ENCODE measurements around the gene MAML3. TPM values are rescaled to one million over a fixed set of nuclear protein-coding genes. Genes with fewer than 3 reads are reported as not detected.

Gene MAML3
- total RNA-seq, 1 donor: 0.72 TPM

DNA sequence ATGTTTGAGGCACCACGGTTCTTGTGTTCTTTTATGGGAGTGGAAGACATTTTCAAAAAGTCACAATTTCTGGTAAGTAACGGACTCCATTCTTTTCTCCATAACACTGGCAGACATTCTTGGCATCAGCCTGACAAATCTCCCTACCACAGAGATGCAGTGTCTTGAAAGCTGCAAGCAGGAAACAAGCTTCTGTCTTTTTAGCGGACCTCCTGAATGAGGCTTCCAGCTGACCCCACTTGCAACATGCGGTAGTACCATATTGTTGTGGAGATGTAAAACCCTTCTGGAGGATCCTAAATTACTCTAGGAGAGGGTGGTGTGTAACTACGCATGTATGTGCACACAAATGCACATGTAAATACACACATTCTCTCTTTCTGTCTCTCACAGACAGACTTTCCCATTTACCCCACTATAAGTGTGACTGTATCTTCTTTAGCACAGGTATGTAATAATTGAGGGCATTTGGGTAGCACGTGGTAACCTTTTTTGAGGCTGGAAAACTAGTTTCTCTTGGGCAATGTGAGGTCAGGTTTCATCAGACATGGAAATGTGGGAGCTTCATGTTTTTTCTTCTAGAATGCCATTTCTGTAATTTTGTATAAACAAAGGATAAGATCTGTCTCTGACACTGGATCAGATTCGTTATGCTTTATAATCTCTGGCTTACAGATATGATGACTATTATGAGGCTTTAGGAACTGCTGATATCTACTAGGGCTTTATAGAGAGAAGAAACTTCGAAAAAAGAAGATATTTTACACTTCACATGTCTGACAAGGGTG is 358.3 kb downstream of the MAML3 start:
- Histone ChIP-seq H3K4me2 (ENCODE audit: insufficient read depth, low read length) (no peak overlapping the region), H3K4me3 (ENCODE audit: insufficient read depth, low read length) (no peak overlapping the region)
- DNase-seq (ENCODE audit: insufficient read length, low spot score, missing footprints): no peak

DNA sequence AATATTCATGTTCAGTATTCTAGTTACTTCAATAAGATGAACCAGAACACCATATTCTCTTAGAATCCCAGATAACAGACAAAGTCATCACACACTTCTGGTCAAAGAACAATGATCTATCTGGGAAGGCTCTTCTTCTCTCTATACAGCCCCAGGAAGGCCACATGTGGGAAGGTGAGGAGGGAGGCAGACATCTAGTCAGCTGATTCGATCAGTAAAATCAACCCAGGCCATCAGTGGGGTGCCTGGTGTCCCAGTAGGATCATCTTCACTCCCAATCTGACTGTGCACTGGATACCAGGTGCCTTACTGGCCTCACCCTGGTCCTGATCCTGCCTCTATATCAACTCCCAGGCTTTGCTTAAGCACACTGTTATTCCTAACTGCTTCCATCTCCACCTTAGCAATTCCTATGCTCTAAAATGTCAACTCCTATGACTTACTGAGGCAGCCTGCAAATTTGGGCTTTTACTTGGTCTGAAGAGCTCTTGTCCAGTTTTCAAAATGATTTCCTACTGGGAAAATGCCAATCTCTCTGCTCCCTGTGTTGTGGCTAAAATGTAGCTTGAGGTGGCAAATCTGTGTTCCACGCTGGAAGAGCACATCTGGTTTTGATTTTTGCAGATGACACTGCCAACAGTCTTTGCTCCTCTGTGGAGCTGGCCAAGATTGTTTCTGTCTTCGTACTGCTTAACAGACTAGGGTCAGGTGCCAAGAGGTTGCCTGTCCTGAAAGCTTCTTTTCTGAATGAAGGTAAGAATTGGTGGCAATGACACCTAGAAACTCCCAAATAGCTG is 359.6 kb downstream of the MAML3 start:
- Histone ChIP-seq H3K4me3 (ENCODE audit: insufficient read depth, low read length) (no peak overlapping the region), H4K20me1 (ENCODE audit: insufficient read depth, low read length) (no peaks in the 10 kb centered on the region), H3K9me3 (ENCODE audit: low read depth, low read length) (no peaks in the 10 kb centered on the region), H3K79me2 (ENCODE audit: insufficient read depth, low read length) (no peaks in the 10 kb centered on the region), H3K27me3 (ENCODE audit: insufficient read depth, low read length) (peaks cover 10% of the 10 kb centered on the region), H3K27ac (ENCODE audit: low read depth, low read length) (no peak overlapping the region), H3K4me2 (ENCODE audit: insufficient read depth, low read length) (no peak overlapping the region), H3K4me1 (ENCODE audit: insufficient read depth, low read length) (no peaks in the 10 kb centered on the region), H3K36me3 (ENCODE audit: insufficient read depth, low read length) (no peaks in the 10 kb centered on the region), H2AFZ (ENCODE audit: low read length) (no peak overlapping the region)
- no peak for DNase-seq (ENCODE audit: insufficient read length, low spot score, missing footprints)
- TF ChIP-seq CTCF (IDR thresholded peaks at IDR 0.05; ENCODE audit: extremely low read depth, low read depth, low read length): no peak

More for the DNA sequence above, 358.3 kb downstream of the MAML3 start:
- no peaks in the 10 kb centered on the region for H3K9me3 ChIP-seq (ENCODE audit: low read depth, low read length)
- no peaks in the 10 kb centered on the region for H3K4me1 ChIP-seq (ENCODE audit: insufficient read depth, low read length)
- H3K79me2 ChIP-seq (ENCODE audit: insufficient read depth, low read length): no peaks in the 10 kb centered on the region
- no peak overlapping the region for H2AFZ ChIP-seq (ENCODE audit: low read length)
- H3K36me3 ChIP-seq (ENCODE audit: insufficient read depth, low read length): no peaks in the 10 kb centered on the region
- no peak for TF ChIP-seq CTCF (IDR thresholded peaks at IDR 0.05; ENCODE audit: extremely low read depth, low read depth, low read length)
- H3K27ac ChIP-seq (ENCODE audit: low read depth, low read length): no peak overlapping the region
- H3K27me3 ChIP-seq (ENCODE audit: insufficient read depth, low read length): peaks cover 11% of the 10 kb centered on the region
- no peaks in the 10 kb centered on the region for H4K20me1 ChIP-seq (ENCODE audit: insufficient read depth, low read length)

DNA sequence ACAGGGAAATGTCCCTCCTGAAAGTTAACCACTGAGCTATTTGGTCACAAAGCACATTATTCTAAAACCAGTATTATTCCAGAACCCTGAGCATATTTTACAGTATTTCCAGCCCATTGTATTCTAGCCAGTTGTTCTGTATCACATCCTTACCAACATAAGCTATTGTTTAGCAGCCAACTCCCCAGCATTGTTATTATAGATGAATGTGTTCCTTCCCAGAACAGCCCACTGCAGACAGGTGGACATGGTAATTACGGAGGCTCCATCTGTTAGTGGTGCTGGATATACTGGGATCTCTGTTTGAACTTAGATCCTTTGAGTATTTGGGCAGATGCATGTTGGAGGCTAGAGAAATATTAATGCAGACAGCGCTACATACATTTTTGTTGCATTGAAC is 362.3 kb downstream of the MAML3 start:
- DNase-seq (ENCODE audit: insufficient read length, low spot score, missing footprints): no peak
- Histone ChIP-seq H2AFZ (ENCODE audit: low read length) (no peak overlapping the region), H3K27ac (ENCODE audit: low read depth, low read length) (no peak overlapping the region), H4K20me1 (ENCODE audit: insufficient read depth, low read length) (no peaks in the 10 kb centered on the region), H3K4me1 (ENCODE audit: insufficient read depth, low read length) (no peaks in the 10 kb centered on the region), H3K9me3 (ENCODE audit: low read depth, low read length) (no peaks in the 10 kb centered on the region), H3K36me3 (ENCODE audit: insufficient read depth, low read length) (no peaks in the 10 kb centered on the region), H3K4me3 (ENCODE audit: insufficient read depth, low read length) (no peak overlapping the region), H3K4me2 (ENCODE audit: insufficient read depth, low read length) (no peak overlapping the region), H3K79me2 (ENCODE audit: insufficient read depth, low read length) (no peaks in the 10 kb centered on the region), H3K27me3 (ENCODE audit: insufficient read depth, low read length) (peaks cover 7% of the 10 kb centered on the region)
- no peak for TF ChIP-seq CTCF (IDR thresholded peaks at IDR 0.05; ENCODE audit: extremely low read depth, low read depth, low read length)

- H3K79me2 ChIP-seq (ENCODE audit: insufficient read depth, low read length): no peaks in the 10 kb centered on the region
- H3K4me3 ChIP-seq (ENCODE audit: insufficient read depth, low read length): no peak overlapping the region
- H3K36me3 ChIP-seq (ENCODE audit: insufficient read depth, low read length): no peaks in the 10 kb centered on the region
- no peak overlapping the region for H3K27ac ChIP-seq (ENCODE audit: low read depth, low read length)
- H2AFZ ChIP-seq (ENCODE audit: low read length): no peak overlapping the region
- H3K27me3 ChIP-seq (ENCODE audit: insufficient read depth, low read length): peaks cover 3% of the 10 kb centered on the region
- DNase-seq (ENCODE audit: insufficient read length, low spot score, missing footprints): no peak
- H3K4me1 ChIP-seq (ENCODE audit: insufficient read depth, low read length): no peaks in the 10 kb centered on the region
- no peaks in the 10 kb centered on the region for H3K9me3 ChIP-seq (ENCODE audit: low read depth, low read length)
- no peak overlapping the region for H3K4me2 ChIP-seq (ENCODE audit: insufficient read depth, low read length)
- TF ChIP-seq CTCF (IDR thresholded peaks at IDR 0.05; ENCODE audit: extremely low read depth, low read depth, low read length): no peak
- no peaks in the 10 kb centered on the region for H4K20me1 ChIP-seq (ENCODE audit: insufficient read depth, low read length)
Measured at GRCh38 chr4:139790291-139790690, 363.7 kb downstream of the MAML3 start.

Measured in osteoblast (primary cell).